HEK293 (cell line): ENCODE results near the gene EFNA2.
A peak's percentile ranks its signal among the peaks of the same experiment; 100 is the strongest.

ENCODE experiments used
- CTCF ChIA-PET: fragments of 350-600 bp; formaldehyde crosslinking; extraction: SDS; loops from one replicate; lab custom pipeline; 2021; ENCODE audit warnings: antibody characterized with exemption; lab: Yijun Ruan, JAX
- POLR2A ChIA-PET: fragments of 300-600 bp; formaldehyde crosslinking; extraction: SDS; loops from one replicate; lab custom pipeline; 2020; ENCODE audit warnings: antibody characterized with exemption, inconsistent platforms; lab: Yijun Ruan, JAX
- H3K27ac ChIP-seq: fragments of 200-500 bp; sonication (Bioruptor generic); 2 replicates; pipeline ENCODE4 v1.5.1; 2014; ENCODE audit warnings: low read depth, low read length, control low read depth, inconsistent platforms; ENCODE audit errors: extremely low read depth
- H3K36me3 ChIP-seq, 2 experiments: fragments of 200-500 bp in 1 of 2; sonication (Bioruptor generic) in 1 of 2; 1 replicate in 1 of 2; 2 replicates in 1 of 2; pipeline ENCODE4 v1.5.1; 2014 to 2017; ENCODE audit warnings: inconsistent platforms in 2 of 2, low read length in 2 of 2; ENCODE audit not compliant: control insufficient read depth in 2 of 2, insufficient read depth in 1 of 2
- H3K4me1 ChIP-seq: fragments of 200-500 bp; sonication (Bioruptor generic); 2 replicates; pipeline ENCODE4 v1.5.1; 2014; ENCODE audit warnings: mild to moderate bottlenecking, low read length, inconsistent platforms; ENCODE audit not compliant: control insufficient read depth, insufficient read depth
- H3K4me3 ChIP-seq: 2 replicates; pipeline ENCODE4 v1.5.1; 2011; ENCODE audit warnings: low read depth, mild to moderate bottlenecking, control low read depth, low read length, moderate library complexity
- H3K9me3 ChIP-seq: fragments of 200-500 bp; sonication (Bioruptor generic); 2 replicates; pipeline ENCODE4 v1.5.1; 2014; ENCODE audit warnings: low read depth, low read length, inconsistent platforms; ENCODE audit not compliant: control insufficient read depth, insufficient read depth
- BCL11B ChIP-seq: fragments of 450-650 bp; formaldehyde crosslinking; IDR thresholded peaks from 2 replicates; pipeline ENCODE4 v1.5.1; 2016; ENCODE audit warnings: low read depth, missing biosample characterization, missing genetic modification characterization
- GLI4 ChIP-seq: fragments of 450-650 bp; formaldehyde crosslinking; IDR thresholded peaks from 2 replicates; pipeline ENCODE4 v1.5.1; 2016; ENCODE audit warnings: missing biosample characterization, missing genetic modification characterization
- GLIS1 ChIP-seq: fragments of 450-650 bp; formaldehyde crosslinking; IDR thresholded peaks from 2 replicates; pipeline ENCODE4 v1.5.1; 2016; ENCODE audit warnings: missing biosample characterization, missing genetic modification characterization
- IKZF3 ChIP-seq: fragments of 450-650 bp; IDR thresholded peaks from 2 replicates; pipeline ENCODE4 v1.5.0; 2018; ENCODE audit warnings: missing biosample characterization, mild to moderate bottlenecking, missing genetic modification characterization, moderate library complexity
- KLF10 ChIP-seq: fragments of 450-650 bp; IDR thresholded peaks from 2 replicates; pipeline ENCODE4 v1.5.1; 2018; ENCODE audit warnings: missing biosample characterization, mild to moderate bottlenecking, missing genetic modification characterization
- SETDB1 ChIP-seq: IDR thresholded peaks from one replicate; pipeline ENCODE4 v1.6.1; 2017; ENCODE audit warnings: mild to moderate bottlenecking, low read length, moderate library complexity, mixed read lengths; ENCODE audit not compliant: insufficient read length
- ZBTB7A ChIP-seq: fragments of 450-650 bp; formaldehyde crosslinking; IDR thresholded peaks from 2 replicates; pipeline ENCODE4 v1.5.1; 2016; ENCODE audit warnings: low read depth, missing biosample characterization, missing genetic modification characterization
- ZIC2 ChIP-seq: fragments of 450-650 bp; formaldehyde crosslinking; IDR thresholded peaks from 2 replicates; pipeline ENCODE4 v1.5.1; 2016; ENCODE audit warnings: missing biosample characterization, missing genetic modification characterization
- ZNF133 ChIP-seq: fragments of 450-650 bp; formaldehyde crosslinking; IDR thresholded peaks from 2 replicates; pipeline ENCODE4 v1.5.1; 2016; ENCODE audit warnings: missing biosample characterization, missing genetic modification characterization
- ZNF202 ChIP-seq: fragments of 450-650 bp; formaldehyde crosslinking; IDR thresholded peaks from 2 replicates; pipeline ENCODE4 v1.5.1; 2016; ENCODE audit warnings: missing biosample characterization, missing genetic modification characterization, borderline replicate concordance
- ZNF423 ChIP-seq: fragments of 450-650 bp; formaldehyde crosslinking; IDR thresholded peaks from 2 replicates; pipeline ENCODE4 v1.5.1; 2016; ENCODE audit warnings: missing biosample characterization, missing genetic modification characterization
- ZNF548 ChIP-seq: fragments of 450-650 bp; formaldehyde crosslinking; IDR thresholded peaks from 2 replicates; pipeline ENCODE4 v1.5.1; 2016; ENCODE audit warnings: missing biosample characterization, missing genetic modification characterization
- ZNF585B ChIP-seq: fragments of 450-650 bp; formaldehyde crosslinking; IDR thresholded peaks from 2 replicates; pipeline ENCODE4 v1.5.1; 2016; ENCODE audit warnings: missing biosample characterization, missing genetic modification characterization
- ZNF785 ChIP-seq: fragments of 450-650 bp; formaldehyde crosslinking; IDR thresholded peaks from 2 replicates; pipeline ENCODE4 v1.5.1; 2016; ENCODE audit warnings: missing biosample characterization, missing genetic modification characterization
- TF ChIP-seq, protein P1 (sequence below): fragments of 450-650 bp; formaldehyde crosslinking; IDR thresholded peaks from 2 replicates; pipeline ENCODE4 v1.5.1; 2016; ENCODE audit warnings: missing biosample characterization, missing genetic modification characterization
- TF ChIP-seq, protein P2 (sequence below): fragments of 450-650 bp; formaldehyde crosslinking; IDR thresholded peaks from 2 replicates; pipeline ENCODE4 v1.5.1; 2017; ENCODE audit warnings: missing biosample characterization, missing genetic modification characterization
- TF ChIP-seq, protein P3 (sequence below): fragments of 450-650 bp; formaldehyde crosslinking; IDR thresholded peaks from 2 replicates; pipeline ENCODE4 v1.5.1; 2016; ENCODE audit warnings: missing biosample characterization, missing genetic modification characterization, borderline replicate concordance
- TF ChIP-seq, protein P4 (sequence below): fragments of 450-650 bp; formaldehyde crosslinking; IDR thresholded peaks from 2 replicates; pipeline ENCODE4 v1.5.1; 2016; ENCODE audit warnings: missing biosample characterization, missing genetic modification characterization

The EFNA2 gene

DNA sequence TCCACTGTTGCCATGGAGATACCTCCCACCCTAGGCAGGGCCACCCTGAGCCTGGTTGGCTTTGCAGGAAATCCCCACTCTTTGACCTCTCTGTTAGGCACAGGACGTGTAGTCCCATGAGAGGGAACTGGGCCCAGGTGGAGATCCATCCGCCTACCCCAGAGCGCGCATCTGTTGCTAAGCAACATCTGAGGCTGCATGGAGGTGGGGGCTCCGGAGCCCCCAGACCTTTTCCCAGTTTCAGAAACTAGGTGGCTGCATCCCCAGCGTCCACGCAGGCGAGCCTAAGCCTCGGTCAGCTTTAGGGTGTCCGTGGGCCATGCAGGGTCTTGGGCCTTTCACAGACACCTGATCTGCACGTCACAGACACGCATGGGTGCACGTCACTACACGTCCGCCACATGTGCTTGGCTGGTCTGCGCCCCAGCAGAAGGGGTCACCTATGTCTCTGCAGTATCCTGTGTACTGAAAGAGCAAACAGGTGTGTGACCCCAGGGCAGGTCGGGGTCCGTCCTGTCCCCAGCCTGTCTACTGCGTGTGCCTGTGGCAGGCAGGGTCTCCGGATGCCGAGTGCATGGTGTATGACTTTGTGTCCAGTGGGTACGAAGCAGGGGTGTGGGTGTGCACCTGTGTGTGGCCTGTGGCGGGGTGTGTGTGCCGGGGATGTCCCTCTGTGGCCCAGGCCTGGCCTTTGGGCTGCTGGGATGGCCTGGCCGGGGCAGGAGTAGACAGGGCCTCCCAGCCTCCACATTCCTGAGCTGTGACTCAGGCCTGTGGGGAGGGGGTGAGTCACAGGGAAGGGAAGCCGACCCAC, 20.7 kb upstream of the EFNA2 start (continued):
- TF ChIP-seq ZNF548 (tag by site-specific recombination) (no peak), SETDB1 (no peak), ZNF133 (tag by site-specific recombination) (no peak), ZNF202 (tag by site-specific recombination) (no peak), ZNF585B (no peak)

DNA sequence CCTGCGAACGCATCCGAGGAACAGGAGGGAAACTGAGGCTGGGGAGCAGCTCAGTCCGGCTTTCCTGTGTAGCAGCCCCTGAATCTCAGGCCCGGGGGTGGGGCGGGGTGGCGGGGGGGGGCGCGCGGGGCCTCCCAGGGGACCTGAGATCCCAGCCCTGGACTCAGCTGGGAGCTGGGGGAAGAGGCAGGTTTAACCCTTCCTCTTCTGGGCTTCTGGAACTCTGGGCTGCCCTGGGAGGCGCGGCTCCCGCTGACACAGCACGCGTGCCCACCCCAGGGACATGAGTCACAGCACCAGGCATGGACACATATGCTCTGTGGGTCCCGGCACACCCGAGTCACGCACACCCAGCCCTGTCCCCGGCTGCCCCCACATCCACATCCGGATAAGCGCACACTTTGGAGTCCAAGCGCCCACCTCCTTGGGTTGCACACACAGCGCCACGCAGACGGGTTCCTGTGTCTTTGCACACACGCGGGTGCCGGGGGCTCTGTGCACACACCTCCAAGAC, 20.0 kb upstream of the EFNA2 start:
- Histone ChIP-seq H3K9me3 (no peaks in the 10 kb centered on the region), H3K4me3 (peak overlapping the region; percentile 0), H3K27ac (peak overlapping the region; percentile 61; the same call in 1 of the 2 replicates), H3K36me3 (peaks cover 3 to 9% of the 10 kb centered on the region in 2 experiments; a peak in 2 of 3 replicates), H3K4me1 (peaks cover 25% of the 10 kb centered on the region)
- CTCF ChIA-PET, result interaction anchor here (0.6 to 11.3 kb wide), 9 partner anchors 10 to 206 kb away, joined by 3 to 299 read pairs (median 4); no protein-coding TSS in a partner anchor
- POLR2A ChIA-PET, result interaction anchor here (0.6 to 7.7 kb wide), 7 partner anchors 9 to 42 kb away, joined by 3 to 407 read pairs (median 9); partner anchors contain the start of genes ATP5F1D and FAM174C
- TF ChIP-seq ZNF423 (tag by site-specific recombination) (peak; percentile 67; the same call in 1 of the 2 replicates), ZBTB7A (tag by site-specific recombination) (0 out of 2 replicates have a peak, but pooled peaks have one; percentile 12), GLIS1 (tag by site-specific recombination) (peak; percentile 63; the same call in 1 of the 2 replicates), KLF10 (tag by site-specific recombination) (peak; percentile 10; the same call in 1 of the 2 replicates), ZNF785 (peak; percentile 24; the same call in 1 of the 2 replicates), GLI4 (tag by site-specific recombination) (0 out of 2 replicates have a peak, but pooled peaks have one; percentile 26), ZIC2 (peak; percentile 81), IKZF3 (tag by site-specific recombination) (peak; percentile 58), BCL11B (tag by site-specific recombination) (no peak)
- TF ChIP-seq, protein P1, sequence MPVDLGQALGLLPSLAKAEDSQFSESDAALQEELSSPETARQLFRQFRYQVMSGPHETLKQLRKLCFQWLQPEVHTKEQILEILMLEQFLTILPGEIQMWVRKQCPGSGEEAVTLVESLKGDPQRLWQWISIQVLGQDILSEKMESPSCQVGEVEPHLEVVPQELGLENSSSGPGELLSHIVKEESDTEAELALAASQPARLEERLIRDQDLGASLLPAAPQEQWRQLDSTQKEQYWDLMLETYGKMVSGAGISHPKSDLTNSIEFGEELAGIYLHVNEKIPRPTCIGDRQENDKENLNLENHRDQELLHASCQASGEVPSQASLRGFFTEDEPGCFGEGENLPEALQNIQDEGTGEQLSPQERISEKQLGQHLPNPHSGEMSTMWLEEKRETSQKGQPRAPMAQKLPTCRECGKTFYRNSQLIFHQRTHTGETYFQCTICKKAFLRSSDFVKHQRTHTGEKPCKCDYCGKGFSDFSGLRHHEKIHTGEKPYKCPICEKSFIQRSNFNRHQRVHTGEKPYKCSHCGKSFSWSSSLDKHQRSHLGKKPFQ, result no peak
- TF ChIP-seq, protein P2, sequence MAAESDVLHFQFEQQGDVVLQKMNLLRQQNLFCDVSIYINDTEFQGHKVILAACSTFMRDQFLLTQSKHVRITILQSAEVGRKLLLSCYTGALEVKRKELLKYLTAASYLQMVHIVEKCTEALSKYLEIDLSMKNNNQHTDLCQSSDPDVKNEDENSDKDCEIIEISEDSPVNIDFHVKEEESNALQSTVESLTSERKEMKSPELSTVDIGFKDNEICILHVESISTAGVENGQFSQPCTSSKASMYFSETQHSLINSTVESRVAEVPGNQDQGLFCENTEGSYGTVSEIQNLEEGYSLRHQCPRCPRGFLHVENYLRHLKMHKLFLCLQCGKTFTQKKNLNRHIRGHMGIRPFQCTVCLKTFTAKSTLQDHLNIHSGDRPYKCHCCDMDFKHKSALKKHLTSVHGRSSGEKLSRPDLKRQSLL (tag by site-specific recombination), result no peak
- TF ChIP-seq, protein P3, sequence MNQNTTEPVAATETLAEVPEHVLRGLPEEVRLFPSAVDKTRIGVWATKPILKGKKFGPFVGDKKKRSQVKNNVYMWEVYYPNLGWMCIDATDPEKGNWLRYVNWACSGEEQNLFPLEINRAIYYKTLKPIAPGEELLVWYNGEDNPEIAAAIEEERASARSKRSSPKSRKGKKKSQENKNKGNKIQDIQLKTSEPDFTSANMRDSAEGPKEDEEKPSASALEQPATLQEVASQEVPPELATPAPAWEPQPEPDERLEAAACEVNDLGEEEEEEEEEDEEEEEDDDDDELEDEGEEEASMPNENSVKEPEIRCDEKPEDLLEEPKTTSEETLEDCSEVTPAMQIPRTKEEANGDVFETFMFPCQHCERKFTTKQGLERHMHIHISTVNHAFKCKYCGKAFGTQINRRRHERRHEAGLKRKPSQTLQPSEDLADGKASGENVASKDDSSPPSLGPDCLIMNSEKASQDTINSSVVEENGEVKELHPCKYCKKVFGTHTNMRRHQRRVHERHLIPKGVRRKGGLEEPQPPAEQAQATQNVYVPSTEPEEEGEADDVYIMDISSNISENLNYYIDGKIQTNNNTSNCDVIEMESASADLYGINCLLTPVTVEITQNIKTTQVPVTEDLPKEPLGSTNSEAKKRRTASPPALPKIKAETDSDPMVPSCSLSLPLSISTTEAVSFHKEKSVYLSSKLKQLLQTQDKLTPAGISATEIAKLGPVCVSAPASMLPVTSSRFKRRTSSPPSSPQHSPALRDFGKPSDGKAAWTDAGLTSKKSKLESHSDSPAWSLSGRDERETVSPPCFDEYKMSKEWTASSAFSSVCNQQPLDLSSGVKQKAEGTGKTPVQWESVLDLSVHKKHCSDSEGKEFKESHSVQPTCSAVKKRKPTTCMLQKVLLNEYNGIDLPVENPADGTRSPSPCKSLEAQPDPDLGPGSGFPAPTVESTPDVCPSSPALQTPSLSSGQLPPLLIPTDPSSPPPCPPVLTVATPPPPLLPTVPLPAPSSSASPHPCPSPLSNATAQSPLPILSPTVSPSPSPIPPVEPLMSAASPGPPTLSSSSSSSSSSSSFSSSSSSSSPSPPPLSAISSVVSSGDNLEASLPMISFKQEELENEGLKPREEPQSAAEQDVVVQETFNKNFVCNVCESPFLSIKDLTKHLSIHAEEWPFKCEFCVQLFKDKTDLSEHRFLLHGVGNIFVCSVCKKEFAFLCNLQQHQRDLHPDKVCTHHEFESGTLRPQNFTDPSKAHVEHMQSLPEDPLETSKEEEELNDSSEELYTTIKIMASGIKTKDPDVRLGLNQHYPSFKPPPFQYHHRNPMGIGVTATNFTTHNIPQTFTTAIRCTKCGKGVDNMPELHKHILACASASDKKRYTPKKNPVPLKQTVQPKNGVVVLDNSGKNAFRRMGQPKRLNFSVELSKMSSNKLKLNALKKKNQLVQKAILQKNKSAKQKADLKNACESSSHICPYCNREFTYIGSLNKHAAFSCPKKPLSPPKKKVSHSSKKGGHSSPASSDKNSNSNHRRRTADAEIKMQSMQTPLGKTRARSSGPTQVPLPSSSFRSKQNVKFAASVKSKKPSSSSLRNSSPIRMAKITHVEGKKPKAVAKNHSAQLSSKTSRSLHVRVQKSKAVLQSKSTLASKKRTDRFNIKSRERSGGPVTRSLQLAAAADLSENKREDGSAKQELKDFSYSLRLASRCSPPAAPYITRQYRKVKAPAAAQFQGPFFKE (tag by site-specific recombination), result 0 out of 2 replicates have a peak, but pooled peaks have one; percentile 91
- TF ChIP-seq, protein P4, sequence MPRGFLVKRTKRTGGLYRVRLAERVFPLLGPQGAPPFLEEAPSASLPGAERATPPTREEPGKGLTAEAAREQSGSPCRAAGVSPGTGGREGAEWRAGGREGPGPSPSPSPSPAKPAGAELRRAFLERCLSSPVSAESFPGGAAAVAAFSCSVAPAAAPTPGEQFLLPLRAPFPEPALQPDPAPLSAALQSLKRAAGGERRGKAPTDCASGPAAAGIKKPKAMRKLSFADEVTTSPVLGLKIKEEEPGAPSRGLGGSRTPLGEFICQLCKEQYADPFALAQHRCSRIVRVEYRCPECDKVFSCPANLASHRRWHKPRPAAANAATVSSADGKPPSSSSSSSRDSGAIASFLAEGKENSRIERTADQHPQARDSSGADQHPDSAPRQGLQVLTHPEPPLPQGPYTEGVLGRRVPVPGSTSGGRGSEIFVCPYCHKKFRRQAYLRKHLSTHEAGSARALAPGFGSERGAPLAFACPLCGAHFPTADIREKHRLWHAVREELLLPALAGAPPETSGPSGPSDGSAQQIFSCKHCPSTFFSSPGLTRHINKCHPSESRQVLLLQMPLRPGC (tag by site-specific recombination), result peak; percentile 17; the same call in 1 of the 2 replicates
